ENCODE data around the gene TRIM16.
"Not testable (repeated sequence)": the region's sequence is repeated elsewhere in the genome, so short reads cannot be mapped to it uniquely, and the experiment has no call there.

Gene TRIM16

GRCh38 chr17:15652960-15653359 lies 31.2 kb downstream of the TRIM16 start:
- peaks cover 35% of the 10 kb centered on the region for H3K36me3 Mint-ChIP-seq (ENCODE audit: low read depth)
- peaks cover 86% of the 10 kb centered on the region for H3K4me1 Mint-ChIP-seq
- H3K27me3 Mint-ChIP-seq (ENCODE audit: low read depth, poor library complexity): peaks cover 3% of the 10 kb centered on the region
- DNase-seq: no peak
- no peak for TF ChIP-seq CTCF (IDR thresholded peaks at IDR 0.05)
- no peak overlapping the region for H3K27ac Mint-ChIP-seq
- no peak overlapping the region for H3K4me3 Mint-ChIP-seq
- H3K9me3 Mint-ChIP-seq: no peaks in the 10 kb centered on the region

- peaks cover 88% of the 10 kb centered on the region for H3K4me1 Mint-ChIP-seq
- peak overlapping the region; percentile 92 for H3K27ac Mint-ChIP-seq
- peaks cover 26% of the 10 kb centered on the region for H3K36me3 Mint-ChIP-seq (ENCODE audit: low read depth)
- peak; percentile 35 for DNase-seq
- peak overlapping the region; percentile 69 for H3K4me3 Mint-ChIP-seq
- no peaks in the 10 kb centered on the region for H3K9me3 Mint-ChIP-seq
- TF ChIP-seq CTCF (IDR thresholded peaks at IDR 0.05): no peak
- peaks cover 3% of the 10 kb centered on the region for H3K27me3 Mint-ChIP-seq (ENCODE audit: low read depth, poor library complexity)
These were observed 32.5 kb downstream of the TRIM16 start for GRCh38 chr17:15651583-15652110.

DNA sequence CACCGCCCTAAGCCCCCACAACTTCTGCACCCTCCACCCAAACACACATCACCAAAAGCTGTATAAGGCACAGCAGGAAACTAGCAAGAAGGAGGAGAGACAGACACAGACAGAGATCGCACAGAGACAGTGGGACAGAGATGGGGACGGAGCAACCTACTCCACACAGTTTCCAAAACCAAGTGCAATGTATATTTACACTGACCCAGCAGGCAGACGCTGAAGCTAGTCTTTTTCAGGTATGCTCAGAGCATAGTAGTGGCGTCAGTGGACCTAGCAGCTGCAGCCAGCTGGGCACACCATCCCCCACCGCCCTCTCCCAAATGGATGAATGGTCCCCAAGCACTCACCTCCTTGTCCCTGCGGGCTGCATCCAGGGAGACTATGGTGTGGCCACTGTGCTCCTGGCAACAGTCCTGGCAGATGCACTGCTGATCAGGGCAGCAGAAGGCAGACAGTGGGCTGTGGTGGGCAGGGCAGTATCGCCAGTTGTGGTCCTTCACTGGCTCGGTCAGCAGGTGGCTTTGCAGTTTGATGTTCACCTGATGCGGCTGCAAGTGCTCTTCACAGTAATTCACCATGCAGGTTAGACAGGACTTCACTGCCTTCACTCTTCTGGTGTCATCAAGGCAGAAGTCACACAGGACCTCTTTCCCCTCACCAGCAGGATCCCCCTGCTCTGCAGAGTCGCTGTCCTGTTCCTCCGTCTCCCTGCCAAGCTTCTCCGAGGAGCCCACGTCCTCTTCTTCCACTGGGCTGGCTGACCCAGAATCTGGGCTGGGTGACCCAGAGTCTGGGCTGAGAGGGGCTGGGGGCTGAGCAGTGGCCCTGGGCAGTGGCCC lies 33.1 kb downstream of the TRIM16 start:
- H3K4me3 Mint-ChIP-seq: peak overlapping the region; percentile 69
- no peak for TF ChIP-seq CTCF (IDR thresholded peaks at IDR 0.05)
- DNase-seq: no peak
- no peaks in the 10 kb centered on the region for H3K9me3 Mint-ChIP-seq
- H3K27ac Mint-ChIP-seq: peak overlapping the region; percentile 92
- H3K27me3 Mint-ChIP-seq (ENCODE audit: low read depth, poor library complexity): peaks cover 3% of the 10 kb centered on the region
- peaks cover 19% of the 10 kb centered on the region for H3K36me3 Mint-ChIP-seq (ENCODE audit: low read depth)
- peaks cover 86% of the 10 kb centered on the region for H3K4me1 Mint-ChIP-seq

- Mint-ChIP-seq H3K36me3 (ENCODE audit: low read depth) (peaks cover 23% of the 10 kb centered on the region), H3K4me3 (no peak overlapping the region), H3K27me3 (ENCODE audit: low read depth, poor library complexity) (peaks cover 3% of the 10 kb centered on the region), H3K27ac (no peak overlapping the region), H3K9me3 (no peaks in the 10 kb centered on the region), H3K4me1 (peaks cover 86% of the 10 kb centered on the region)
- DNase-seq: no peak
- TF ChIP-seq CTCF (IDR thresholded peaks at IDR 0.05): no peak
These were observed 34.2 kb downstream of the TRIM16 start for GRCh38 chr17:15649861-15650421.

GRCh38 chr17:15648386-15648785 lies 35.7 kb downstream of the TRIM16 start:
- no peak for DNase-seq
- Mint-ChIP-seq H3K27ac (peak overlapping the region; percentile 95), H3K27me3 (ENCODE audit: low read depth, poor library complexity) (peaks cover 3% of the 10 kb centered on the region), H3K36me3 (ENCODE audit: low read depth) (peaks cover 19% of the 10 kb centered on the region), H3K9me3 (no peaks in the 10 kb centered on the region), H3K4me1 (peaks cover 73% of the 10 kb centered on the region), H3K4me3 (peak overlapping the region; percentile 48)
- no peak for TF ChIP-seq CTCF (IDR thresholded peaks at IDR 0.05)

DNA sequence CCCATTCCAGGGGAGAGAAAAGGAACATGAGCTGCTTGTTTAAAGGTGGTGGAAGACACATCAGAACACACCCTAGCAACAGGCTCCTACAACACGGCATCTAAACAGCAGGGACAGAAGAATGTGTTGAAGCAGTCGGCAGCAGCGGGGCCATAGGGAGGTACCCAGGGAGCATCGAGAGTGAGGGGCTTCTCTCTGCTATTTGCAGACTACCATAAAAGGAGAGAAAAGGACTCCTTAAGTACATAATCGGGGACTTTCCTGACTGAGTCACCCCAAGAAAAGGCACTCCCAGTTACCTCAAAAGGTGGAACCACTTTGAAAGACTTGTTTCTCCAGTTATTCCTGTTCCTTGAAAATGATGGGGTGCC lies 38.2 kb downstream of the TRIM16 start:
- H3K27me3 Mint-ChIP-seq (ENCODE audit: low read depth, poor library complexity); DNase-seq; H3K9me3 Mint-ChIP-seq: not testable (repeated sequence)
- H3K4me3 Mint-ChIP-seq: peak overlapping the region; percentile 62
- peaks cover 53% of the 10 kb centered on the region for H3K4me1 Mint-ChIP-seq
- peak overlapping the region; percentile 99 for H3K27ac Mint-ChIP-seq
- H3K36me3 Mint-ChIP-seq (ENCODE audit: low read depth): peaks cover 20% of the 10 kb centered on the region

DNA sequence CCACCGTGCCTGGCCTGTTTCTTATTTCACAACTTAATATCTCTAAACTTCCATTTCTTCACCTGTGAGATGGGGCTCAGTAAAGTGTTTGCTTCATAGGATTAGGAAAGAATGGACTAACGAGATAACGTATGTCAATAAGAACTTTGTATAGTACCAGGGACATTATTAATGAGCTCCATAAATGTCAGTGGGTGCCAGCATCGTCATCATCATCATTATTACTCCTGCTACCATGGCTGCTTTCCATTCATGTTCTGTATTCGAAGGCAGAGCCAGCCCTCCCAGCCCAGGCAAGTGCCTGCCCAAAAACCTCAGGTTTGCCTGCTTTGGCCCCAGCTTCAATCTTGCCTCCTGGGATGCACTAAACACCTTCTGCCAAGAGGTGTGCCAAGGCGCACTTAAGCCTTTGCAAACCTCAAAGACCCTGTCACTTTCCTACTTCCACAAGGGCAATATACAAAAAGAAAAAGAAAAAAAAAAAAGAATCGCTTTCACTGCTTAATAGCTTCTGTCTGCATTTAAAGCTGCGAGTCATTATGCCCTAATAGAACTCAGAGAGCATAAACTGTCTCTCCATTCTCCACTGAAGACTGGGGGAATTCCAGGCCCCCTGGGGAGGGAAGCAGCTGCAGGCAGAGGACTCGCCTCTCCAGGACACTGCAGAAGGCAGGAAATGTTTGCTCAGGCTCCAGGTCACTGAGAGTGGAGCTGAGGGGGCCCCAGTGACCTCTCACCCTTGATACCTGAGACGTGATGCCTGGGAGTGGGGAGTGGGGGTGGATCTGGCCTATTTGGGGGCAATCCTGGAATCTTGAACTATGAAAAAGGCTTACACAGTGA lies 38.8 kb downstream of the TRIM16 start:
- peak; percentile 59 for DNase-seq
- Mint-ChIP-seq H3K4me1 (peaks cover 47% of the 10 kb centered on the region), H3K4me3 (peak overlapping the region; percentile 62), H3K36me3 (ENCODE audit: low read depth) (peaks cover 23% of the 10 kb centered on the region), H3K27ac (peak overlapping the region; percentile 99)
- not testable (repeated sequence) for H3K9me3 Mint-ChIP-seq; H3K27me3 Mint-ChIP-seq (ENCODE audit: low read depth, poor library complexity)

DNA sequence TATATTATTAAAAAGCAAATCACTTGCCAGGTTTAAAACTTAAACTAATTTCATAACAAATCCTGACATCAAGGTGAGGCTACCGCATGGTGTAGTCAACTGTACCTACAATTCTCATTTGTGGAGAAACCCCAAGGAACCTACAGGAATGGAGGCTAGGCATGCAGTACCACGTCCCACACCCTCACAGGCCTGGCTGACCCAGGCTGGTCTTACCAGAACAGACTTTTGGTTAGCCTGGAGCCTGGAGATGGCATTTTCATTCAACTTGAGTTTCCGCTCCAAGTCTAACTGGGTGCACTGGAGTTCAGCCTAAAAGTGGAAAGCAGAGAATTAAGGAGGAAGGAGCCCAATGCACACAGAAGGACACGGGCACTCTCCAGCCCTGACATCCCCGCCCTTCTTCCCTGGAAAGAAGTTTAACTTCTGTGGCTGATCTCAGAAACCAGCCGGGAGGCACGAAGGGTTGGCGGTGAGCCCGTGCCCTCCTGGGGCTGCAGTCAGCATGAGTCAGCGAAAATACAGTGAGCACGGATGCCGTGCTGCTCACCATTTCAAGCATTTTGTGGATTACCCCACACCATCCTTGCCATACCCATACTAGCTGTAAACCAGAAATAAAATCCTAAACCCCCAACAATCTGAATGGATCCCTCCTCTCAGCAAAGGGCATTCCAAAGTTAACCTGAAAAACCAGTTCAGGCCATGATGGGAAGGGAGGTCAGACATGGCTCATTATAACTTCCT lies 41.4 kb downstream of the TRIM16 start:
- H3K27me3 Mint-ChIP-seq (ENCODE audit: low read depth, poor library complexity); H3K9me3 Mint-ChIP-seq; DNase-seq; H3K27ac Mint-ChIP-seq; H3K4me3 Mint-ChIP-seq: not testable (repeated sequence)
- H3K36me3 Mint-ChIP-seq (ENCODE audit: low read depth): peaks cover 31% of the 10 kb centered on the region
- H3K4me1 Mint-ChIP-seq: peaks cover 23% of the 10 kb centered on the region

Measured in nephron progenitor cell (in vitro differentiated cells).